GM12872 (cell line): Measurements from ENCODE around the gene ADARB1.

Experiments used
- TF ChIP-seq, protein P1 (sequence below): IDR thresholded peaks from 3 replicates; pipeline ENCODE4 v1.5.1; 2011; ENCODE audit warnings: low read depth, mild to moderate bottlenecking, low read length, moderate library complexity; ENCODE audit not compliant: insufficient read depth

ADARB1 gene

DNA sequence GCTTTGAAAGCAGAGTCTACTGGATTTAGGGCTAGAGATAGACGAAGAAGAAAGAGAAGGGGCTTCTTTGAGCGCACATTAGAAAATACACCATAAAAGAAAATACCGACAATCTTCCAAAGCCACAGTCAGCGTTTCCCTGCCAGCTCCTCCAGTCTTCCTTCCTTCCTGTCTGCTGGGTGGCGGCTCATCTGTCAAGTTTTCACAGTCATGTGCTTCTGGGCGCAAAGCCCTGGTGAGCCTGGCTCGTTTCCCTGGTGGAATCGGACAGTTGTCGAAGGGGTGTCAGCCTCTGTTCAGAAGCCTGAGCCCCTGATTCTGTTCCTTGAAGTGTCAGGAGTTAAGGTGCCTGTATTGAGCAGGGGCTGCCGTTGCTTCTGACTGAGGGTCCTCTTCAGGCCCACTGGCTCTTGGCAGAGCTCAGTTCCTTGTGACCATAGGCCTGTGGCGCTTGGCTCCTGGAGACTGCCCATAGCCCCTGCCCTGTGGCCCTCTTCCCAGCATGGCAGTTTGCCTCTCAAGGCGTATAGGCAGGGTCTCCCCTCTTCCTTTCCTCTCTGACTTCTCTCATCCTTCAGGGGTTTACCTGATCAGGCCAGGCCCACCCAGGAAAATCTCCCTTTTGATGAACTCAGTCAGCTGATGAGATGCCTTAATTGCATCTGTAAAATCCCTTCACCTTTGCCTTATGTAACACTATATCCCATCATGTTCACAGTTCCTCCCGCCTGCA, 58.6 kb downstream of the ADARB1 start:
- TF ChIP-seq, protein P1, sequence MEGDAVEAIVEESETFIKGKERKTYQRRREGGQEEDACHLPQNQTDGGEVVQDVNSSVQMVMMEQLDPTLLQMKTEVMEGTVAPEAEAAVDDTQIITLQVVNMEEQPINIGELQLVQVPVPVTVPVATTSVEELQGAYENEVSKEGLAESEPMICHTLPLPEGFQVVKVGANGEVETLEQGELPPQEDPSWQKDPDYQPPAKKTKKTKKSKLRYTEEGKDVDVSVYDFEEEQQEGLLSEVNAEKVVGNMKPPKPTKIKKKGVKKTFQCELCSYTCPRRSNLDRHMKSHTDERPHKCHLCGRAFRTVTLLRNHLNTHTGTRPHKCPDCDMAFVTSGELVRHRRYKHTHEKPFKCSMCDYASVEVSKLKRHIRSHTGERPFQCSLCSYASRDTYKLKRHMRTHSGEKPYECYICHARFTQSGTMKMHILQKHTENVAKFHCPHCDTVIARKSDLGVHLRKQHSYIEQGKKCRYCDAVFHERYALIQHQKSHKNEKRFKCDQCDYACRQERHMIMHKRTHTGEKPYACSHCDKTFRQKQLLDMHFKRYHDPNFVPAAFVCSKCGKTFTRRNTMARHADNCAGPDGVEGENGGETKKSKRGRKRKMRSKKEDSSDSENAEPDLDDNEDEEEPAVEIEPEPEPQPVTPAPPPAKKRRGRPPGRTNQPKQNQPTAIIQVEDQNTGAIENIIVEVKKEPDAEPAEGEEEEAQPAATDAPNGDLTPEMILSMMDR = no peak

DNA sequence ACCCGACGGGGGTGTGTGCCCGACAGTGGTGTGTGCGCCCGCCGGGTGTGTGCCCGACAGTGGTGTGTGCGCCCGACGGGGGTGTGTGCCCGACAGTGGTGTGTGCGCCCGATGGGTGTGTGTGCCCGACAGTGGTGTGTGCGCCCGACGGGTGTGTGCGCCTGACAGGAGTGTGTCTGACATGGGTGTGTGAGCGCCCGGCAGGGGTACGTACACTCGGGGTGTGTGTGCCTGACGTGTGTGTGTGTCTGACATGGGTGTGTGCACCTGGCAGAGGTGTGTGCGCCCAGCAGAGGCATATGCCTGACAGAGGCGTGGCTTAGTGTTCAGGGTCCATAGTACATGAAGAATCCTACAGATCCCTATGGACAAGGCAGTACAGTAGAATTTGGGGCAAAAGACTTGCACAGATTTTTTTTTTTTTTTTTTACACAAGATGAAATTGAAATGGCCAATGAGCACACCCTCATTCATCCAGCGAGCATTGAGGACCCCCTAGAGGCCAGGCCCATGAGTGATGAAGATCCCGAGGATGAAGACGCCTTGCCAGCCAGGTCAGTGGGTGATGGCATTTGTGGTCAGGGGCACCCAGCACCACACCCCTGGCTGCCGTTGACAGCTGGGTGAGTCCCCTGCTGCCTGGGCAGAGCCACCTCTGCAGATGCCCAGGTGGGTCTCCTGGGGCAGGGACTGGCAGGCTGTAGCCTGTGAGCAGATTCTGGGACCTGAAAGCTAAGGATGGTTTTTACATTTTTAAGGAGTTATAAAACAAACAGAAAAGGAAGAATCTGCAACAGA, 60.1 kb downstream of the ADARB1 start:
- TF ChIP-seq, protein P1 = no peak

DNA sequence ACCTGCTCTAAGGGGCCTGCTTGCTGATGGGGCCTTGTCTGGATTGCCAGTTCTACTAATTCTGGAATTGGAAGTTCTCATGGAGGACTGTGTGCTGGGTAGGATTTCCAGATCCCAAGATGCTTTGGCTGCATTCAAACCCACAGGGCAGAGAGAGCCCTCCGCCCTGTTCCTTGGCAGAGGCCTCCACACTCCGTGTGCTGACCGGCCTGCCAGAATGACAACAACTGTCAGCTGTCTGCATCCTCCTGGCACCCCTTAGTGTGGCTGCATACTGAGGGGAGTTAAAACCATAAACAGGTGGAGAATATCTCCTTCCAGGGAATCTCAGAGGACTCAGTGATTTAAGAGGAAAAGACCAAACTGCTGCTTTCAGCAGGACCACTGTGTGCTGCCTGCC, 60.7 kb downstream of the ADARB1 start:
- TF ChIP-seq, protein P1 = no peak

DNA sequence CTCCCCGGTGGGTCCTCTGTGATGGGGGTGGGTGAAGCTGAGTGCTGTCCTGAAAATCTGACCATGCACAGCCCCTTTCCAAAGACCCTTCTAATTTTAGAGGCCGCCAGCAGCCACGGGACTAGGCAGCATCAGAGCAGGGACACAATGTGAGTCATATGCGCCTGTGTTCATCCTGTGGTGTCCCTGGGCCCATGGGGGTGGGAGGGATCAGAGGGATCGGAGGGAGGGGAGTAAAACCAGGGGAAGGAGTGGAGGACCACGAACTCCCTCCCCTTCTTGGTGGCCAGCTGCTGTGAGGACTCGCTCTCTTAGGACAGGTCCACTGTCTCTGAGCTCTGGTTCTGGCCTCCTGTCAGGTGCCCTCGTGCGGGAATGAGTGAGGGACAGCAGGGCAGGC, 61.5 kb downstream of the ADARB1 start:
- TF ChIP-seq, protein P1 = no peak

DNA sequence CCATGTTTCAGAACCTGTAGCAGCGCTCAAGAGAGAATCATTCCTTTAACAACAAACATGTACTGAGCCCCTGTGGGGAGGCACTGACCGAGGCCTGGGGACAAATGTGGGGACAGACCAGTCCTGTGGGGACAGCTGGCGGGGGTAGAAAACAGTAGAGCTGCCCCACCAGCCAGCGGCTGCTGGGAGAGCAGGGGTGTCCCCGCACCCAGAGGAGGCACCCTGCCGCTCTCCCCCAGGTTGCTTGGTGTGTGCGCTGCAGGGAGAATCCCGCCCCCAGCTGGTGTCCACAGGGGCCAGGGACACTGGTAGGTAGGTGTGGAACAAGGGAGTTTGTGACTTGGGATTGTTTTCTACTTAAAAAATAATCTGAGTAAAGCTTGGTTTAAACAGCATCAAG, 62.1 kb downstream of the ADARB1 start:
- TF ChIP-seq, protein P1 = no peak

DNA sequence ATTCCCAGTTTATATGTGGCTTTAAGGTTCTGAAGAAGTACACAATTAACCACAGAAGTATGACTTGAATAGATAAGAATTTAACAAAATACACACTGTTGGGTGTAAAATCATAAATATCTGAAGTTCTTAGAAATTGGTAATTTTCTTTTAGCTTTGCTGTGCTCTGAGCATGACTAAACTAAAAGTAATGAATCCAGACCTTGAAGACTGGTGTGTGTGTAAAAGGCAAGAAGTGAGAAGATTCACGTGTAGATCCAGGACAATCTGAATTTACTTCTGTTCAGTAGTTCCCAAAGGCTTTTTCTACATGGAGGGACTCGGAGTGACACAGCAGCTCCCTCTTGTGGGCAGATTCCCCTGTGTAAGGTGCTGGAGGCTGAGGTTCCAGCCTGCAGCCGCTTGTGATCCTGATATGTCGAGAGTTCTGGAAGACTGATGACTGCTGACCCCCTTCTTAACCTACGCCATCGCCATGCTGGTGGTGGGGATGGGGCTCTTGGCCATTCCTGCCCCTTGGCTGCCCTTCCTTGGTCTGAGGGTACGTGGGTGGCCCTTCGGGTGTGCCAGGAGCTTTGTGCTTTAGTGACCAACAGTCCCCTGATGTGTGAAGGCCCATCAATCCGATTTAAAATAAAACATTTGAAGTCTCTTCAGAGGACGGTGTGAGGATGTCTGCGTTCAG, 62.7 kb downstream of the ADARB1 start:
- TF ChIP-seq, protein P1 = peak; percentile 90

DNA sequence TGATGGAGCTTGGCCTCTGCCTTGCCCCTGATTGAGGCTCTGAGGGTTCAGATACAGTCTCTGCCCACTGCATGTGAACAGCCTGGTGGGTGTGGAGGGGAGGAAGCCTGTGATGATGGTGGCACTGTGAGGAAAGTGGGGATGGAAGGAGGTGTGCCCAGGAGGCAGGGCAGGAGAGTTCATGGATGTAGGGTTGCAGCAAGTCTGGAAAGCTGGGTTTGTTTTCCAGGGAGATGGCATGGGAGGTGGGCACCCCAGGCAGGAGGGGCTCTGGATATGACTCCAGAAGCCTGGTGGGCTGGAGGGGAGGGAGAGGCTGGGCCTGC, 63.2 kb downstream of the ADARB1 start:
- TF ChIP-seq, protein P1 = no peak
